Neural progenitor cell (in vitro differentiated cells): ENCODE measurements around the gene PRDM12. TPM values are rescaled to one million over a fixed set of nuclear protein-coding genes. Genes with fewer than 3 reads are reported as not detected.
A peak's percentile ranks its signal among the peaks of the same experiment; 100 is the strongest.

ENCODE experiments used
- DNase-seq: peaks from one replicate; pipeline ENCODE4 v3.0.0-alpha.2; 2016; ENCODE audit warnings: low spot score
- H2AFZ ChIP-seq: fragments of 200-600 bp; sonication (generic); replicated peaks from 2 replicates; pipeline ENCODE4 v1.6.1; 2016; ENCODE audit warnings: antibody characterized with exemption
- H3F3A ChIP-seq: fragments of 200-600 bp; sonication (generic); 2 replicates; pipeline ENCODE4 v1.6.1; 2016; ENCODE audit warnings: antibody characterized with exemption, low read depth
- H3K27ac ChIP-seq: fragments of 200-600 bp; sonication (generic); 2 replicates; pipeline ENCODE4 v1.5.1; 2016; ENCODE audit warnings: mild to moderate bottlenecking
- H3K27me3 ChIP-seq: fragments of 200-600 bp; sonication (generic); 2 replicates; pipeline ENCODE4 v1.6.1; 2016; ENCODE audit warnings: mild to moderate bottlenecking, moderate library complexity
- H3K36me3 ChIP-seq: fragments of 200-600 bp; sonication (generic); 2 replicates; pipeline ENCODE4 v1.5.1; 2016
- H3K4me1 ChIP-seq: fragments of 200-600 bp; sonication (generic); 2 replicates; pipeline ENCODE4 v1.6.1; 2016; ENCODE audit warnings: mixed run types
- H3K4me2 ChIP-seq: fragments of 200-600 bp; sonication (generic); 2 replicates; pipeline ENCODE4 v1.6.1; 2016
- H3K4me3 ChIP-seq: fragments of 200-600 bp; sonication (generic); 2 replicates; pipeline ENCODE4 v1.5.1; 2016
- H3K79me2 ChIP-seq: fragments of 200-600 bp; sonication (generic); 2 replicates; pipeline ENCODE4 v1.6.1; 2016; ENCODE audit warnings: low read depth
- H3K9ac ChIP-seq: fragments of 200-600 bp; sonication (generic); 2 replicates; pipeline ENCODE4 v1.6.1; 2016
- H3K9me3 ChIP-seq: fragments of 200-600 bp; sonication (generic); 2 replicates; pipeline ENCODE4 v1.5.1; 2016; ENCODE audit warnings: low read depth
- H4K20me1 ChIP-seq: fragments of 200-600 bp; sonication (generic); 2 replicates; pipeline ENCODE4 v1.6.1; 2016; ENCODE audit warnings: low read depth
- H3K27ac Mint-ChIP-seq: 3 replicates; pipeline ENCODE4 v1.8.0; 2021; ENCODE audit warnings: mixed read lengths
- H3K27me3 Mint-ChIP-seq: 2 replicates; pipeline ENCODE4 v1.8.0; 2022; ENCODE audit warnings: low read depth, mild to moderate bottlenecking, inconsistent platforms, moderate library complexity, mixed read lengths; ENCODE audit not compliant: insufficient read depth
- H3K36me3 Mint-ChIP-seq: 3 replicates; pipeline ENCODE4 v1.8.0; 2021; ENCODE audit warnings: mixed read lengths
- H3K4me1 Mint-ChIP-seq: 3 replicates; pipeline ENCODE4 v1.8.0; 2021; ENCODE audit warnings: mixed read lengths
- H3K4me3 Mint-ChIP-seq: 3 replicates; pipeline ENCODE4 v1.8.0; 2021; ENCODE audit warnings: mild to moderate bottlenecking, moderate library complexity, mixed read lengths
- H3K9me3 Mint-ChIP-seq: 3 replicates; pipeline ENCODE4 v1.8.0; 2020; ENCODE audit warnings: mixed read lengths
- CTCF ChIP-seq: fragments of 200-600 bp; sonication (generic); IDR thresholded peaks from 2 replicates; pipeline ENCODE4 v1.5.1; 2017; ENCODE audit warnings: antibody characterized with exemption, mild to moderate bottlenecking
- EZH2 ChIP-seq: fragments of 200-600 bp; sonication (generic); IDR thresholded peaks from 2 replicates; pipeline ENCODE4 v1.6.1; 2017; ENCODE audit warnings: antibody characterized with exemption, mild to moderate bottlenecking, moderate library complexity
- EZH2phosphoT487 ChIP-seq: fragments of 200-600 bp; sonication (generic); IDR thresholded peaks from 2 replicates; pipeline ENCODE4 v1.6.1; 2017; ENCODE audit warnings: antibody characterized with exemption
- total RNA-seq: library from RNA; depleted of rRNA; stranded (reverse); fragments of >200 nt; gene quantifications from 2 replicates; pipeline ENCODE4 v1.2.3, GENCODE V29; 2015; ENCODE audit warnings: low replicate concordance

The PRDM12 gene
- total RNA-seq, 1 donor from 2014 or later, result not detected

GRCh38 chr9:130693101-130693425 is 28.7 kb downstream of the PRDM12 start:
- H3K9me3 Mint-ChIP-seq, result no peaks in the 10 kb centered on the region
- peak overlapping the region; percentile 71 for H2AFZ ChIP-seq
- H3K4me3 ChIP-seq, result peak overlapping the region; percentile 81
- no peaks in the 10 kb centered on the region for H3K27me3 ChIP-seq
- peaks cover 44% of the 10 kb centered on the region for H3K79me2 ChIP-seq
- peaks cover 21% of the 10 kb centered on the region for H3K36me3 Mint-ChIP-seq
- H3K27ac Mint-ChIP-seq, result peak overlapping the region; percentile 76
- peaks cover 36% of the 10 kb centered on the region for H3K4me1 ChIP-seq
- no peak overlapping the region for H3K27ac ChIP-seq
- TF ChIP-seq EZH2, result no peak
- no peak for TF ChIP-seq CTCF
- no peak for TF ChIP-seq EZH2phosphoT487
- H3K36me3 ChIP-seq, result no peaks in the 10 kb centered on the region
- DNase-seq, result no peak
- H3K4me1 Mint-ChIP-seq, result peaks cover 44% of the 10 kb centered on the region
- H3K9ac ChIP-seq, result no peak overlapping the region
- peaks cover 36% of the 10 kb centered on the region for H4K20me1 ChIP-seq
- peak overlapping the region; percentile 97 for H3K4me3 Mint-ChIP-seq
- H3K4me2 ChIP-seq, result peak overlapping the region; percentile 77
- peaks cover 42% of the 10 kb centered on the region for H3F3A ChIP-seq
- H3K27me3 Mint-ChIP-seq, result peaks cover 13% of the 10 kb centered on the region
- H3K9me3 ChIP-seq, result no peaks in the 10 kb centered on the region

GRCh38 chr9:130693426-130694191 is 29.2 kb downstream of the PRDM12 start, which contains the start of gene EXOSC2:
Gene EXOSC2 (plus strand): TSS chr9:130693780. CDS start chr9:130693792, 12 bp downstream.
- H3K4me3 ChIP-seq, result peak within 1 kb of the TSS; percentile 81
- no peak for TF ChIP-seq EZH2phosphoT487
- no peak for TF ChIP-seq CTCF
- no peak for TF ChIP-seq EZH2
- H3K27me3 ChIP-seq, result no peaks in the 10 kb centered on the region
- peak; percentile 99 for DNase-seq
- Mint-ChIP-seq H3K36me3 (peaks cover 22% of the 10 kb centered on the region), H3K9me3 (no peaks in the 10 kb centered on the region), H3K4me1 (peaks cover 44% of the 10 kb centered on the region), H3K27me3 (peaks cover 10% of the 10 kb centered on the region), H3K4me3 (peak within 1 kb of the TSS; percentile 97), H3K27ac (peak within 1 kb of the TSS; percentile 92)
- H3K9ac ChIP-seq, result peak within 1 kb of the TSS; percentile 85
- H3F3A ChIP-seq, result peaks cover 43% of the 10 kb centered on the region
- H3K4me1 ChIP-seq, result peaks cover 36% of the 10 kb centered on the region
- H2AFZ ChIP-seq, result peak within 1 kb of the TSS; percentile 71
- no peak within 1 kb of the TSS for H3K27ac ChIP-seq
- no peaks in the 10 kb centered on the region for H3K9me3 ChIP-seq
- H3K4me2 ChIP-seq, result peak within 1 kb of the TSS; percentile 94
- peaks cover 38% of the 10 kb centered on the region for H4K20me1 ChIP-seq
- H3K36me3 ChIP-seq, result no peaks in the 10 kb centered on the region
- H3K79me2 ChIP-seq, result peaks cover 50% of the 10 kb centered on the region

DNA sequence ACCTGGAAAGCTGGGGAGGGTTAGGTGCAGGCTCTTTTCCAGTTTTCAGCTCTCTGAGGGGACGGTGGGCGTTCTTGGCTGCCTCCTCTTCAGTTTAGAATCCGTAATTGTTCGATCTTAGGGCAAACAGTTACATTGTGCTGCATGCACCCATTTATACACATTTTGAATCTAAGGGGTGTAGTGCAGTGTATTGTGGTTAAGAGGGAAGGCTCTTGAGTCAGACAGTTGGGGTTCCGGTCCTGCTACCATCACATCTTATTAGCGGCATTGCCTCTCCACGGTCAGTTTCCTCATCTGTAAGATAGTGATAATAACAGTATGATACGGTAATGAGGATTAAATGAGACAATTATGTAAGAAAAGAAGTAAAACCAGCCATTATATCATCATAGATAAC is 29.8 kb downstream of the PRDM12 start:
- DNase-seq, result no peak
- peak overlapping the region; percentile 67 for H3K27ac Mint-ChIP-seq
- Histone ChIP-seq H3K4me3 (peak overlapping the region; percentile 81), H3K36me3 (no peaks in the 10 kb centered on the region), H3K79me2 (peaks cover 53% of the 10 kb centered on the region), H3K27ac (no peak overlapping the region), H3K9ac (peak overlapping the region; percentile 85), H3K4me2 (peak overlapping the region; percentile 94), H3K9me3 (no peaks in the 10 kb centered on the region), H3K27me3 (no peaks in the 10 kb centered on the region), H4K20me1 (peaks cover 41% of the 10 kb centered on the region), H2AFZ (peak overlapping the region; percentile 47), H3K4me1 (peaks cover 36% of the 10 kb centered on the region), H3F3A (peaks cover 47% of the 10 kb centered on the region)
- H3K4me3 Mint-ChIP-seq, result peak overlapping the region; percentile 97
- peaks cover 44% of the 10 kb centered on the region for H3K4me1 Mint-ChIP-seq
- TF ChIP-seq CTCF, result no peak
- no peak for TF ChIP-seq EZH2phosphoT487
- TF ChIP-seq EZH2, result no peak
- peaks cover 9% of the 10 kb centered on the region for H3K27me3 Mint-ChIP-seq
- H3K36me3 Mint-ChIP-seq, result peaks cover 28% of the 10 kb centered on the region
- no peaks in the 10 kb centered on the region for H3K9me3 Mint-ChIP-seq
